Astrocyte (in vitro differentiated cells and primary cell): Measurements from ENCODE around the gene SLC25A17.

ENCODE experiments used
- CTCF ChIP-seq: IDR thresholded peaks from 2 replicates; pipeline ENCODE4 v1.5.1; 2011; ENCODE audit warnings: low read depth, mild to moderate bottlenecking, inconsistent platforms, low read length, moderate library complexity; ENCODE audit not compliant: insufficient read depth
- EZH2 ChIP-seq: IDR thresholded peaks from 2 replicates; pipeline ENCODE4 v1.6.1; 2012; ENCODE audit warnings: mild to moderate bottlenecking, low read length, inconsistent platforms; ENCODE audit not compliant: insufficient read depth

GRCh38 chr22:40818747-40819598, at the start of gene SLC25A17:
- TF ChIP-seq CTCF (no peak), EZH2 (no peak)
